NT2/D1 (cell line): Measurements from ENCODE around the gene KAZN.

Source experiments
- DNase-seq: peaks from one replicate; pipeline ENCODE4 v3.0.0-alpha.2; 2011; ENCODE audit warnings: low read depth, low spot score
- H3K27me3 ChIP-seq: 2 replicates; pipeline ENCODE4 v1.6.0; 2011; ENCODE audit warnings: mild to moderate bottlenecking; ENCODE audit not compliant: insufficient read length, insufficient read depth
- H3K36me3 ChIP-seq: 2 replicates; pipeline ENCODE4 v1.6.1; 2011; ENCODE audit warnings: mild to moderate bottlenecking, low read length, mixed read lengths; ENCODE audit not compliant: insufficient read depth, insufficient read length
- H3K4me1 ChIP-seq: 2 replicates; pipeline ENCODE4 v1.5.1; 2011; ENCODE audit not compliant: insufficient read depth, insufficient read length
- H3K4me3 ChIP-seq: 2 replicates; pipeline ENCODE4 v1.5.1; 2011; ENCODE audit warnings: low read depth; ENCODE audit not compliant: insufficient read length
- H3K9ac ChIP-seq: 2 replicates; pipeline ENCODE4 v1.6.0; 2011; ENCODE audit warnings: low read depth; ENCODE audit not compliant: insufficient read length
- H3K9me3 ChIP-seq: 2 replicates; pipeline ENCODE4 v1.5.1; 2011; ENCODE audit warnings: mild to moderate bottlenecking, low read length; ENCODE audit not compliant: insufficient read depth
- SUZ12 ChIP-seq: IDR thresholded peaks from 2 replicates; pipeline ENCODE4 v1.6.1; 2011; ENCODE audit not compliant: insufficient read length, insufficient read depth; ENCODE audit errors: extremely low read depth
- YY1 ChIP-seq: IDR thresholded peaks from 2 replicates; pipeline ENCODE4 v1.6.1; 2011; ENCODE audit not compliant: insufficient read length, insufficient read depth
- ZNF274 ChIP-seq: IDR thresholded peaks from 2 replicates; pipeline ENCODE4 v1.6.1; 2011; ENCODE audit warnings: mild to moderate bottlenecking, low read depth, low read length

KAZN gene

DNA sequence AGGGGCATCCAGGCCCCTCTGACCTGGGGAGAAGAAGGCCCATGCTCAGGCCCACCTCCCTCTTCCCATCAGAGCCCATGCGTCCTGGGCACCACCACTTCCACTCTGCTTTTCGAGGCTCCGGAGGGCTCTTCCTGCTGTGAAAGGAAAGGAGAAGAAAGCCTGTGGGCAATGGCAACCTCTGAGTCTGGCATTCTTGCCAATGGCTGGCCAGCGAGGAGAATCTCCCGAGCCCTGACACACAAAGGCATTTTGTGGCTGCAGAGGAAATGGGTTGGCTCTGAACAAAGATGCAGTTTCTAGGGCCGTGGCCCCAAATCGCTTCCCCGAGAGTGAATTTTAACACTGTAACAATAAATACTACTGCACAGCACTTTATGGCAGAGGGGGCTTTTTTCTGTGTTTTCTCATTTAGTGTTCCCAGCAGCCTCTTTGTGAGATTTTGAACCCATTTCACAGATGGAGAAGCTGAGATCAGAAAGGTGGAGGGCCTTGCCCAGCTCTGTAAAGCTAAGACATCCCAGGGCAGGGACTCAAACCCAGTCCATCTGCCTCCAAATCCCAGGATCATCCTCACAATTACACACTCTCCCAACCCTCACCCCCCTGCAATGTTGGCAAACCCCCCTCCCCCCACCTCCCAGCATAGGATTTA lies 519.3 kb downstream of the KAZN start:
- Histone ChIP-seq H3K9ac (no peak overlapping the region), H3K9me3 (no peaks in the 10 kb centered on the region), H3K36me3 (no peaks in the 10 kb centered on the region), H3K4me3 (no peak overlapping the region), H3K27me3 (no peaks in the 10 kb centered on the region), H3K4me1 (no peaks in the 10 kb centered on the region)
- TF ChIP-seq ZNF274 (no peak), SUZ12 (no peak), YY1 (no peak)
- no peak for DNase-seq

DNA sequence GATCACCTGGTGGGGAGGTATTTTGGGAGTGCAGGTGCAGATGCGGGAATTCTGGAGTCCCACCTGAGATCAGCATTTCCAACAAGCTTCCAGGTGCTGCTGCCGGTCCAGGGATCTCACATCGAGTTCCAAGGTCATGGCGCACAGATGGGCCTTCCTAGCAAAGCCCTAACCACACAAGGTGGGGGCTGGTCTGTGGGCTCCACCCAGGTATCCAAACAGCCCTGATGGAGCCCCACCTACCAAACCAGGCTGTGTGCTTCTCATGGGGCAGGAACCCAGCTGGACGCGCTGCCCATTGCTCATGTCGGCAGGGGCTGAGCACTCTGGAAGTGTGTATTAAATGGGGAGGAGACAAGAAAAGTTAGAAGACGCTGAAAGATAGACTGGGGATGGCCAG lies 520.1 kb downstream of the KAZN start:
- Histone ChIP-seq H3K9me3 (no peaks in the 10 kb centered on the region), H3K4me1 (no peaks in the 10 kb centered on the region), H3K36me3 (no peaks in the 10 kb centered on the region), H3K27me3 (no peaks in the 10 kb centered on the region), H3K4me3 (no peak overlapping the region), H3K9ac (no peak overlapping the region)
- TF ChIP-seq ZNF274: no peak
- TF ChIP-seq YY1: no peak
- TF ChIP-seq SUZ12: no peak
- DNase-seq: no peak

DNA sequence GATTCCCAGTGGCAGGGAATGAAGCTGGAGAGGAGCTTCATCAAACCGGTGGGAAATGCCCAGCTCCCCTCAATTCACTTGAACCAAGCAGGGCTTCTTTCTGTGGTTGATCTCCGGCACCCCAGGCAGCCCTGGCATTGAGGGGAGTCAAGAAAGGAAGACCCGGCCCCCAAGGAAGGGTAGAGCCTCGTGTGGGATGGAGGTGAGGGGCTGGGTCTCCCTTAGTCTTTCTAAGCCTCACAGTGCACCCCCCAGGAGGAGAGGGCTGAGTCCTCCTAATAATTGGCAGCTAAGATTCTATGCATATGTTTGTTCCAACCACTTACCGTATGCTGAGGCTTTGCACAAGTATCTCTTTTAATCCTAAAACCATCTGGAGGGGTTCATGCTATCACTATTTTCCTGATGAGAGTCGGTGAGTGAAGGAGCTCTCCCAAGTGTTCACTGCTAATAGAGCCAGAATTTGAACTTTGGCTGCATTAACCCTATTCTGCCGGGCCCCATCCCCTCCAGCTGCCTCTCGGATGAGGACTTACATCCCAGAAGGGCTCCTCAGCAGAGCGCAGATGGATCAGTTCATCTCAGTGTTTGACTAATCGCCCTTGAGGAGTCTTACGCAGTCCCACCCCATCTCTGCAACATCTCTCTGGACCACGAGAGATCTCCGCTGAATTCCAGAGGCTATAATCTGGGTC lies 521.9 kb downstream of the KAZN start:
- TF ChIP-seq YY1: no peak
- TF ChIP-seq SUZ12: no peak
- no peak for TF ChIP-seq ZNF274
- H3K36me3 ChIP-seq: no peaks in the 10 kb centered on the region
- no peak overlapping the region for H3K9ac ChIP-seq
- no peak overlapping the region for H3K4me3 ChIP-seq
- no peak for DNase-seq
- no peaks in the 10 kb centered on the region for H3K27me3 ChIP-seq
- no peaks in the 10 kb centered on the region for H3K4me1 ChIP-seq
- H3K9me3 ChIP-seq: no peaks in the 10 kb centered on the region

DNA sequence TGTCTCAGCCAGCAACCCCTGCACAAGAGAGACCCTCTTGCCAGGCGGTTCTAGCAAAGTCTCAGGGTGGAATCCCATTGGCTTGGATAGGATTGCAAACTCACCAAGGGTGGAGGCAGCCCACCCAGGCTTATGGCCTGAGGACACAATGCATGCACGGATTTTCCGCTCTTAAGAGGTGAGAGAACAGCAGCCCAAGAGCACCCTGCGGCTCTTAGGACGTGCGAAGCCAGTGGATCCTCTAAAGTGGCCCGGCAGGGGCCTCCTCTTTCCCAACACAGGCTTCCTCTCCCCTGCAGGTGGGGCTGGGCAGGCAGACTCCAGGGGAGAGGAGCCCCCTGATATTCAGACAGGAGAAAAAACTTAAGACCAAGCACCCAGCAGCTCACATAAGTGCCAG lies 523.8 kb downstream of the KAZN start:
- Histone ChIP-seq H3K9ac (no peak overlapping the region), H3K4me1 (no peaks in the 10 kb centered on the region), H3K9me3 (no peaks in the 10 kb centered on the region), H3K36me3 (no peaks in the 10 kb centered on the region), H3K4me3 (no peak overlapping the region), H3K27me3 (no peaks in the 10 kb centered on the region)
- DNase-seq: no peak
- no peak for TF ChIP-seq SUZ12
- TF ChIP-seq ZNF274: no peak
- no peak for TF ChIP-seq YY1

DNA sequence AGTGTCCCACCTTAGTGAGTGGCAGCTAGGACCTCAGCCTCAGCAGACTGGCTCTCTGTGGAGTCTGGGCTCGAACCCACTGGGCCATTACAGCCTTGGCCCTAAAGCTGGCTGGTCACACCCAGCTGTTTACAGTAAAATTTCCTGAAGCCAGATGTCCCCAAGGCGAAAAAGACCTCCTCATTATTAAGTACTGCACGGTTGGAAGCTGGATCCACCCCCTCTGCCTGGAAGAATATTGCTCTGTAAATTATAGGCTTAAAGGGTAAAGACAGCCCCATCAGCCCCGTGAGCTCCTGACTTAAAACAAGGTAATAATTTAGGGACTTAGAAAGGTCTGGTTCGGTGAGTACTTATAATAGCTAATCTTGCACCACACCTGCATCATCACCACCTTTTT lies 524.8 kb downstream of the KAZN start:
- DNase-seq: no peak
- H3K9me3 ChIP-seq: no peaks in the 10 kb centered on the region
- H3K4me1 ChIP-seq: no peaks in the 10 kb centered on the region

DNA sequence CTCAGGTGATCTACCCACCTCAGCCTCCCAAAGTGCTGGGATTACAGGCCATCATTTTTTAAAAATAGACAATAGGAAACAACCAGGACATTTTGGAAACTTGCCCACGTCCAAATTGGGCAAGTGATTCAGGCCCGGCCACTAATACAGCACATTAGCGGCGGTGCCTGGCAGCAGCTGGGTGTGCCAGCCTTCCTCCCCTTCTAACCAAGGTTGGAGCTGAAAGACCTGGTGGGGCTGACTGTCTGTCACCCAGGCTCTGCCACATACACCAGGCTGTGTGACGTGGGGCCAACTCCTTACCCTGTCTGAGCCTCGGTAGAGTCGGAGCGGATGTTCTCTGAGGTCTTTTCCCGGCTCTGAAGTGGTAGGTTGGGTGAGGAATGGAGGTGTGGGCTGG lies 525.4 kb downstream of the KAZN start:
- no peaks in the 10 kb centered on the region for H3K36me3 ChIP-seq
- H3K4me1 ChIP-seq: peaks cover under 1% of the 10 kb centered on the region
- H3K4me3 ChIP-seq: no peak overlapping the region
- TF ChIP-seq YY1: no peak
- no peak for TF ChIP-seq SUZ12
- no peak for TF ChIP-seq ZNF274
- DNase-seq: no peak
- H3K9me3 ChIP-seq: no peaks in the 10 kb centered on the region; the same call in 1 of the 2 replicates
- no peaks in the 10 kb centered on the region for H3K27me3 ChIP-seq
- H3K9ac ChIP-seq: no peak overlapping the region

More for the DNA sequence above, 524.8 kb downstream of the KAZN start:
- Histone ChIP-seq H3K4me3 (no peak overlapping the region), H3K9ac (no peak overlapping the region), H3K36me3 (no peaks in the 10 kb centered on the region), H3K27me3 (no peaks in the 10 kb centered on the region)
- TF ChIP-seq ZNF274 (no peak), YY1 (no peak), SUZ12 (no peak)

DNA sequence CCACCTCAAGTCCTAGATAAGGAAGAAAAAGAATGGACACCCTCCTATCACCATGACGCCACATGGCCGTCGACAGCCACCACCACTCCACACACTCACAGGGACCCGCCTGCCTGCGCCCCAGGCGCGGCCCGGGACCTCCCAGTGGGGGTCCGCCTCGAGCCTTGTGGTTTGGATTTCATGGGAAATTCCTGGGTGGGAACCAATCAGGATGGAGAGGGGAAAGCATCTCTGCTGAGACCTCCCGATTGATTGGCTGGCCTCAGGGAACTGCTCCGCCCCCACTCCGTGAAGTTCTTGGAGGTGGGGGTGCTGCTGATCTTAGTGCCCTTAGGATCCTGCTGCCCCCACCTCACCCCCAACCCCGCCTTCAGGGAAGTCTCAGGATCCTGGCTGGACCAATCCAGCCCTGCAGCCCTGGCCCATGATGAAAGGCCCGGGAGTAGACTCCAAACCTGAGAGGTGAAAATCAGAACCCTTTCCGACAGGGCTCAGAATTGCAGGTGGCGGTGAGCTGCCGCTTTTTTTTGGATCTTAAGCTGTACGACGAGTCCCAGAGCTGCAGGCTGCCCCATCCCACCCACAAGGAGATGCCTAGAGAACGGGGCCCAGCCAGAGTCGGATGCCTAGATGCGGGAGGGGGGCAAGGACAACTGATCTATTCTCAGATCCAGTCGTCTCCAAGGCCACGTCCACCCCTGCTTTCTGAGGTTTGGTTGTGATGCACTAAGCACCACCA lies 526.0 kb downstream of the KAZN start:
- no peak for DNase-seq

More for the DNA sequence above, 526.0 kb downstream of the KAZN start:
- Histone ChIP-seq H3K9me3 (peaks cover under 1% of the 10 kb centered on the region; the same call in 1 of the 2 replicates), H3K9ac (no peak overlapping the region), H3K4me1 (peaks cover 3% of the 10 kb centered on the region), H3K4me3 (no peak overlapping the region), H3K36me3 (no peaks in the 10 kb centered on the region), H3K27me3 (no peaks in the 10 kb centered on the region)
- TF ChIP-seq SUZ12 (no peak), YY1 (no peak), ZNF274 (no peak)
